CD4-positive, alpha-beta T cell treated with Interleukin-1 beta for 1 hour (primary cell): ENCODE measurements around the gene CELF2.
"Not testable (repeated sequence)": the region's sequence is repeated elsewhere in the genome, so short reads cannot be mapped to it uniquely, and the experiment has no call there.

Experiments
- DNase-seq, 2 donors: peaks; one replicate each; pipeline ENCODE4 v3.0.0-alpha.2; 2020 to 2022

CELF2 gene

GRCh38 chr10:11359869-11360268, 342.2 kb downstream of the CELF2 start:
- DNase-seq: no peak

GRCh38 chr10:11363497-11363896, 345.8 kb downstream of the CELF2 start:
- DNase-seq: no peak

- no peak for DNase-seq
These were observed 346.6 kb downstream of the CELF2 start for GRCh38 chr10:11364241-11364640.

- not testable (repeated sequence) for DNase-seq
These were observed 349.2 kb downstream of the CELF2 start for GRCh38 chr10:11366889-11367288.

- no peak for DNase-seq
These were observed 349.8 kb downstream of the CELF2 start for GRCh38 chr10:11367505-11367904.

GRCh38 chr10:11373717-11374171, 356.1 kb downstream of the CELF2 start:
- no peak for DNase-seq

GRCh38 chr10:11377267-11377666, 359.6 kb downstream of the CELF2 start:
- no peak for DNase-seq

- no peak for DNase-seq
These were observed 361.2 kb downstream of the CELF2 start for GRCh38 chr10:11378835-11379234.

- no peak for DNase-seq
These were observed 362.1 kb downstream of the CELF2 start for GRCh38 chr10:11379771-11380170.

GRCh38 chr10:11381023-11381422, 363.4 kb downstream of the CELF2 start:
- no peak for DNase-seq

GRCh38 chr10:11381511-11381910, 363.8 kb downstream of the CELF2 start:
- no peak for DNase-seq

GRCh38 chr10:11382187-11382586, 364.5 kb downstream of the CELF2 start:
- DNase-seq: no peak

GRCh38 chr10:11386044-11386443, 368.4 kb downstream of the CELF2 start:
- no peak for DNase-seq
